Mesothelial cell of epicardium (in vitro differentiated cells): ENCODE data around the gene FANCE. TPM values are rescaled to one million over a fixed set of nuclear protein-coding genes. Genes with fewer than 3 reads are reported as not detected.

ENCODE experiments used
- DNase-seq, 2 experiments: peaks; one replicate each; pipeline ENCODE4 v3.0.0; 2021; ENCODE audit warnings: low spot score in 2 of 2; ENCODE audit not compliant: unreplicated experiment in 2 of 2
- H3K27ac Mint-ChIP-seq: 2 replicates; pipeline ENCODE4 v1.8.0; 2021; ENCODE audit warnings: mixed read lengths
- H3K27me3 Mint-ChIP-seq: 2 replicates; pipeline ENCODE4 v1.8.0; 2021; ENCODE audit warnings: low read depth, mixed read lengths
- H3K36me3 Mint-ChIP-seq: 2 replicates; pipeline ENCODE4 v1.8.0; 2021; ENCODE audit warnings: mixed read lengths
- H3K4me1 Mint-ChIP-seq: 2 replicates; pipeline ENCODE4 v1.8.0; 2021; ENCODE audit warnings: mixed read lengths
- H3K4me3 Mint-ChIP-seq: 2 replicates; pipeline ENCODE4 v1.8.0; 2021; ENCODE audit warnings: mild to moderate bottlenecking, moderate library complexity, mixed read lengths
- H3K9me3 Mint-ChIP-seq: 2 replicates; pipeline ENCODE4 v1.8.0; 2021; ENCODE audit warnings: mixed read lengths
- total RNA-seq: library from RNA; stranded (reverse); gene quantifications from 3 replicates; pipeline ENCODE4 v1.2.1, GENCODE V29; 2021
- TF ChIP-seq, protein P1 (sequence below): fragments of 200-600 bp; sonication (generic); IDR thresholded peaks from one replicate; pipeline ENCODE4 v1.5.0; 2021; ENCODE audit warnings: antibody characterized with exemption; ENCODE audit not compliant: unreplicated experiment

FANCE gene
- total RNA-seq, 1 donor from 2014 or later = 8.0 TPM

DNA sequence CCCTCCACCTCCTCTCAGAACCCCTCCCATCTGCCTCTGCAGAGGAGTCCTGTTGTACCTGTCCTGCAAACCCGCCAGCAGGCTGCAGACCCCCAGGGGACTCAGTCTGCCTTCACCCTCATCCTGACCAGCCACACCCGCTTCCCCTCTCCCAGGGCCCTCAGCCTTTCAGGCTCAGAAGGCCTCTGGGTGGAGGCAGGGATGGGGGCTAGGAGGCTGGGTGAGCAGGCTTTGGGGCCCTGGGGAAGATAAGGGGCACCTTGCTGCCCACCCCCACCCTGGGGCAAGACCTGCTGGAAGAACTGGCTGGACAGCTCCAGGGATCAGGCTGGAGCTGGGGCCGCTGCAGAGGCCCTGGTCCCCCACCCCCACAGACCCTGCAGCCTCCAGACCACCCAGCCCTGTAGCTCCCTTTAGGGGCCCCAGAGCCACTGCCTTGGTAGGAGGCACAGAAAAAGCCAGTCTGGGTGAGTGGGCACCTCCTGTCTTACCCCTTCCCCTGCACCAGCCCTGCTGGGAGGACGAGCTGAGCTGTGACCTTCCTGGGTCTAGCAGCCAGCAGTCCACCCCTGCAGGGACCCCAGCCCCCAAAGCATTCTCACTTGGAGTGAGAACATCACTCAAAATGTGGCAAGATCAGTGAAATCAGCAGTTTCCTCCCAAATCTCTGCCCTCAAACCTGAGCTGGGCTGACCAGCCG lies 39.6 kb downstream of the FANCE start:
- TF ChIP-seq, protein P1, sequence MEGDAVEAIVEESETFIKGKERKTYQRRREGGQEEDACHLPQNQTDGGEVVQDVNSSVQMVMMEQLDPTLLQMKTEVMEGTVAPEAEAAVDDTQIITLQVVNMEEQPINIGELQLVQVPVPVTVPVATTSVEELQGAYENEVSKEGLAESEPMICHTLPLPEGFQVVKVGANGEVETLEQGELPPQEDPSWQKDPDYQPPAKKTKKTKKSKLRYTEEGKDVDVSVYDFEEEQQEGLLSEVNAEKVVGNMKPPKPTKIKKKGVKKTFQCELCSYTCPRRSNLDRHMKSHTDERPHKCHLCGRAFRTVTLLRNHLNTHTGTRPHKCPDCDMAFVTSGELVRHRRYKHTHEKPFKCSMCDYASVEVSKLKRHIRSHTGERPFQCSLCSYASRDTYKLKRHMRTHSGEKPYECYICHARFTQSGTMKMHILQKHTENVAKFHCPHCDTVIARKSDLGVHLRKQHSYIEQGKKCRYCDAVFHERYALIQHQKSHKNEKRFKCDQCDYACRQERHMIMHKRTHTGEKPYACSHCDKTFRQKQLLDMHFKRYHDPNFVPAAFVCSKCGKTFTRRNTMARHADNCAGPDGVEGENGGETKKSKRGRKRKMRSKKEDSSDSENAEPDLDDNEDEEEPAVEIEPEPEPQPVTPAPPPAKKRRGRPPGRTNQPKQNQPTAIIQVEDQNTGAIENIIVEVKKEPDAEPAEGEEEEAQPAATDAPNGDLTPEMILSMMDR = no peak
- peak overlapping the region; percentile 40 for H3K4me3 Mint-ChIP-seq
- H3K27ac Mint-ChIP-seq = peak overlapping the region; percentile 88
- no peaks in the 10 kb centered on the region for H3K9me3 Mint-ChIP-seq
- H3K36me3 Mint-ChIP-seq = no peaks in the 10 kb centered on the region
- no peaks in the 10 kb centered on the region for H3K27me3 Mint-ChIP-seq
- H3K4me1 Mint-ChIP-seq = peaks cover 75% of the 10 kb centered on the region
- no peak for DNase-seq

DNA sequence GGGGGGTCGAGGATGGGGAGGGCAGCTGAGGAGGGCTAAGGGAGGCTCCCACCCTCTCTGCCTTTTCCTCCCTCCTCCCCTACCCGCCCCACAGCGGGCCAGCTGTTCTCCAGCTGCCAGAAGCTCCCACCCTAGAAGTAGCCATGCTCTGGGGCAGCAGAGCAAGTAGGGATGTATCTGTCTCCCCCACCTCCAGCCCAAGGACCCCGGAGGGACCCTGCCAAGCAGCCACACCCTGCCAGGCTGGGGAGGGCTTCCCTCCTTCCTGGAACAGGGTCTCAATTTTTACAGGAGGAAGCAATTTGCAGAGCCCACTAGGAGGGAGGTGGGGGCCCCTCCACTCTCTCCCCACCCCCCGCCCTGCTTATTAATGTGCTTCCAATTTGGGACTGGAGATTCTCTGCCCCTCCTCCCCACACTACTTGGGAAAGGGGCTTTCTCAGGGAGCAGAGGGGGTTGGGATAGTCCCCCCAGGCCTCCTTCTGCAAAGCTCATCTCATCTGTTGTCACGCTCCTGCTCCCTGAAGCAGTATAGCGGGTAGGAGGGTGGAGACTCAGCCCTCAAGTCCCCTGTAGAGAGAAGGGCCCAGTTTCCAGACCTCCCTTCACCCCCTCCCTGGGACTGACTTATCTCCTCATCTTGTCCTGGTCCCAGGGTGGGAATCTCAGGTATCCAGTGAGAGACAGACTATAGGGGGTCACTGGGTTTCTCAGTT lies 40.3 kb downstream of the FANCE start:
- TF ChIP-seq, protein P1 = no peak
- DNase-seq = no peak
- Mint-ChIP-seq H3K4me1 (peaks cover 68% of the 10 kb centered on the region), H3K4me3 (peak overlapping the region; percentile 40), H3K27ac (peak overlapping the region; percentile 88), H3K36me3 (no peaks in the 10 kb centered on the region), H3K27me3 (no peaks in the 10 kb centered on the region), H3K9me3 (no peaks in the 10 kb centered on the region)

DNA sequence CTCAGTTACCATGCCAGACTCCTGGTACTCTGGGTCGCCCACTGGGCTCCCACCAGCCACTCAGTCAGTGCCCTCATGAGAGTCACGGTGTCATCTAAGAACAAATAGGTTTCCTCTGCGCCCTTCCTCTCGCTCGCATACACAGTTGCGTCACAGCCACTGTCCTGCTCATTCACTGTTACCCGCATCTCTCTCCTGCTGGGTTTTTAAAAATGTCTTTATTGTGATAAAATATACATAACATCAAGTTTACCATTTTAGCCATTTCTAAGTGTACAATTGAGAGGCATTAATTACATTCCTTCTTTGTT lies 40.8 kb downstream of the FANCE start:
- DNase-seq = no peak
- Mint-ChIP-seq H3K36me3 (no peaks in the 10 kb centered on the region), H3K27me3 (no peaks in the 10 kb centered on the region), H3K27ac (peak overlapping the region; percentile 88), H3K9me3 (no peaks in the 10 kb centered on the region), H3K4me1 (peaks cover 64% of the 10 kb centered on the region), H3K4me3 (peak overlapping the region; percentile 40)
- TF ChIP-seq, protein P1 = no peak

DNA sequence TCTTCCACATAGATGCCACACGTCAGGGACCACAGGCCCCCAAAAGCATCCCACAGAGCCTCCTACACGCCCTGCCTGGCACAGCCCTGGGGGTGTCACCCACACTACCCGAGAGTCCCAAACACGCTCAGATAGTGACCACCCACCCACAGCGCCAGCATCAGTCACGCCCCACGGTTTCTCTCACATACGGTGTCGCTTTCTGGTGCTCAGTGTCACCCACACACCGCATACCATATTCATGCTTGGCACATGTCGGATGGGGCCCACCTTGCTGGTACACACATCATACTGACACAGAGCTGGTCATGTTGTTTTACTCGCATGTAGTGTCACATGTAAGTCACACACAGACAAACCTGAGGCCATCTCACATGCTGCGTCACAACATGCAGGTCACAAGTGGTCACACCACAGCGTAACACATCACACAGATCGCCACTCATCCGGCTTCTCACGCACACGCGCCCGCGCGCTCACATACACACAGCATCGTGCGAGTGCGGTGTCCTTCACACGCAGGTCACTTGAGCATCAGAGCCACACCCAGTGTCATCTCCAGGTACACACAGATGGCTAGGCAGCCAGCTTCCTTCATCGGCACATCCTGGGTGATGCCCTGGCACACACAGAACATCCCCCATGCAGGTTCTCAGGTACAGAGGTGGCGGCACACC lies 41.3 kb downstream of the FANCE start:
- H3K27me3 Mint-ChIP-seq = no peaks in the 10 kb centered on the region
- no peaks in the 10 kb centered on the region for H3K9me3 Mint-ChIP-seq
- H3K27ac Mint-ChIP-seq = peak overlapping the region; percentile 88
- DNase-seq = no peak
- no peaks in the 10 kb centered on the region for H3K36me3 Mint-ChIP-seq
- TF ChIP-seq, protein P1 = no peak
- peak overlapping the region; percentile 40 for H3K4me3 Mint-ChIP-seq
- H3K4me1 Mint-ChIP-seq = peaks cover 64% of the 10 kb centered on the region

DNA sequence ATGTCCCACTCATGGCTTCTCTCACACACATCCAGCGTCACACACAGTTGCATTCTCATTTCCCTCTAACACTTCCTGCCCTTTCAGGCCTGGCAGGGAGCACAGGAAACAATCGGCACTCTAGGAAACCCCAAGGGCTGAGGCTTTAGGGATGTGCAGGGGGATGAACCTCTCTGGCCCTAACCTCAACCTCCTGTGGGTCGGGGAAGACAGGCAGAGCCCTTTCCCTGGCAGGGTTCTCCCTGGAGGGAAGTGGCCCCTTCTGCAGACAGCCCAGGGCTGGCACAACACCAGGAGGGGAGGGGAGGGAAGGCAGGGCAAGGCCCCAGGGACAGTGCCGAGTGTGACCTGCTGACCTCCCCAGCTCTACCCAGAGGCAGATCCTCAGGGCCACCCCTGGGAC lies 42.0 kb downstream of the FANCE start:
- Mint-ChIP-seq H3K36me3 (no peaks in the 10 kb centered on the region), H3K4me1 (peaks cover 68% of the 10 kb centered on the region), H3K27me3 (no peaks in the 10 kb centered on the region)

More for the DNA sequence above, 42.0 kb downstream of the FANCE start:
- no peaks in the 10 kb centered on the region for H3K9me3 Mint-ChIP-seq
- peak overlapping the region; percentile 88 for H3K27ac Mint-ChIP-seq
- no peak for DNase-seq
- peak overlapping the region; percentile 40 for H3K4me3 Mint-ChIP-seq
- TF ChIP-seq, protein P1 = no peak
